C4-2B (cell line): ENCODE results near the gene ZKSCAN8.
"Not testable (repeated sequence)": the region's sequence is repeated elsewhere in the genome, so short reads cannot be mapped to it uniquely, and the experiment has no call there.

Experiments
- H3K27ac ChIP-seq: fragments of 450-650 bp; 2 replicates; pipeline ENCODE4 v1.5.1; 2017
- CTCF ChIP-seq: fragments of 450-650 bp; conservative IDR thresholded peaks from 2 replicates; pipeline ENCODE4 v1.5.1; 2017; ENCODE audit warnings: mild to moderate bottlenecking
- ZFX ChIP-seq: fragments of 450-650 bp; IDR thresholded peaks from 2 replicates; pipeline ENCODE4 v1.6.1; 2017

Gene ZKSCAN8

GRCh38 chr6:28117386-28118050, 24.2 kb upstream of the ZKSCAN8 start:
- no peak; the same call in 1 of the 2 replicates for TF ChIP-seq CTCF
- TF ChIP-seq ZFX, result no peak
- H3K27ac ChIP-seq, result no peak overlapping the region

- H3K27ac ChIP-seq, result no peak overlapping the region
- TF ChIP-seq CTCF (no peak), ZFX (no peak)
Observed at GRCh38 chr6:28118217-28118616, 23.5 kb upstream of the ZKSCAN8 start.

GRCh38 chr6:28121876-28122275, 19.8 kb upstream of the ZKSCAN8 start:
- H3K27ac ChIP-seq, result no peak overlapping the region
- TF ChIP-seq ZFX (no peak), CTCF (no peak)

GRCh38 chr6:28122283-28122682, 19.4 kb upstream of the ZKSCAN8 start:
- not testable (repeated sequence) for H3K27ac ChIP-seq

- H3K27ac ChIP-seq, result peak within 1 kb of the TSS; percentile 71
- TF ChIP-seq CTCF (no peak), ZFX (no peak)
Observed at GRCh38 chr6:28124350-28124970, 17.2 kb upstream of the ZKSCAN8 start, which contains the start of gene ZSCAN16. TSS of gene ZSCAN16 (plus strand) at chr6:28124609. CDS start at chr6:28125444, 835 bp downstream.

GRCh38 chr6:28124971-28125353, 16.7 kb upstream of the ZKSCAN8 start:
- no peak for TF ChIP-seq ZFX
- no peak for TF ChIP-seq CTCF
- peak overlapping the region; percentile 71 for H3K27ac ChIP-seq

- no peak overlapping the region for H3K27ac ChIP-seq
Observed at GRCh38 chr6:28125401-28125800, 16.3 kb upstream of the ZKSCAN8 start.

More at GRCh38 chr6:28125401-28125800, 16.3 kb upstream of the ZKSCAN8 start:
- no peak for TF ChIP-seq CTCF
- TF ChIP-seq ZFX, result no peak
